HepG2 (cell line): Measurements from ENCODE around the gene ZIC2. TPM values are rescaled to one million over a fixed set of nuclear protein-coding genes. Genes with fewer than 3 reads are reported as not detected.

Experiments
- ATAC-seq: fragments of 200-7000 bp; cut with Tn5 transposase; 3 replicates; pipeline ENCODE4 v1.9.1; 2020; ENCODE audit warnings: mild to moderate bottlenecking, moderate library complexity
- BruUV-seq: library from RNA; stranded (reverse); fragments of 400-500 nt; replicated peaks from 2 replicates; lab custom pipeline; 2021; lab: Mats Ljungman, UMichigan
- CTCF ChIA-PET: fragments of 300-600 bp; formaldehyde crosslinking; extraction: SDS; loops from one replicate; lab custom pipeline; 2021; ENCODE audit warnings: low total read pairs, inconsistent platforms, low intra/inter-chr PET ratio; lab: Yijun Ruan, JAX
- POLR2A ChIA-PET: fragments of 350-600 bp; sonication (Branson Sonifier 250); formaldehyde crosslinking; loops from one replicate; lab custom pipeline; 2020; ENCODE audit warnings: antibody characterized with exemption, inconsistent platforms; lab: Yijun Ruan, JAX
- DNase-seq: peaks from one replicate; pipeline ENCODE4 v3.0.0-alpha.2; 2015; ENCODE audit warnings: low spot score
- FAIRE-seq: peaks from 3 replicates; lab custom pipeline; 2011; peaks lifted over from hg19 to GRCh38; lab: Jason Lieb, UNC
- H2AFZ ChIP-seq: one replicate; pipeline ENCODE4 v1.6.1; 2011; ENCODE audit warnings: low read length, inconsistent platforms
- H3K27ac ChIP-seq: fragments of 300-600 bp; 3 replicates; pipeline ENCODE4 v1.8.0; 2011; ENCODE audit warnings: mixed run types, mild to moderate bottlenecking, mixed read lengths, low read length, inconsistent platforms; ENCODE audit not compliant: insufficient read depth; ENCODE audit errors: extremely low read length
- H3K27me3 ChIP-seq, 2 experiments: fragments of 200-600 bp in 1 of 2; 2 replicates in 1 of 2; 3 replicates in 1 of 2; pipeline versions ENCODE4 v1.6.0 to v1.8.0; 2011; ENCODE audit warnings: low read length in 2 of 2, mild to moderate bottlenecking in 2 of 2, moderate library complexity in 2 of 2, inconsistent platforms in 1 of 2; ENCODE audit not compliant: insufficient read depth in 2 of 2, control insufficient read depth in 1 of 2
- H3K36me3 ChIP-seq, 2 experiments: fragments of 200-600 bp in 1 of 2; replicated peaks in 1 of 2; 2 replicates in 1 of 2; 3 replicates in 1 of 2; pipeline versions ENCODE4 v1.5.1 to v1.8.0; 2011; ENCODE audit warnings: low read length in 2 of 2, inconsistent platforms in 1 of 2; ENCODE audit not compliant: insufficient read depth in 2 of 2, control insufficient read depth in 1 of 2
- H3K4me1 ChIP-seq: 2 replicates; pipeline ENCODE4 v1.5.1; 2012; ENCODE audit warnings: low read length, inconsistent platforms; ENCODE audit not compliant: insufficient read depth
- H3K4me2 ChIP-seq: 2 replicates; pipeline ENCODE4 v1.6.0; 2011; ENCODE audit warnings: low read depth, low read length, inconsistent platforms
- H3K4me3 ChIP-seq, 3 experiments: fragments of 200-600 bp in 1 of 3; sonication (generic), shearing (Covaris generic) in 1 of 3; replicated peaks in 1 of 3; 2 replicates each; pipeline ENCODE4 v1.5.1; 2011 to 2016; ENCODE audit warnings: low read length in 3 of 3, inconsistent platforms in 2 of 3, low read depth in 2 of 3, mild to moderate bottlenecking in 2 of 3, control low read depth in 1 of 3, mixed read lengths in 1 of 3; ENCODE audit not compliant: insufficient read depth in 1 of 3
- H3K79me2 ChIP-seq: one replicate; pipeline ENCODE4 v1.6.1; 2011; ENCODE audit warnings: low read length, inconsistent platforms; ENCODE audit not compliant: insufficient read depth
- H3K9ac ChIP-seq: 2 replicates; pipeline ENCODE4 v1.6.0; 2011; ENCODE audit warnings: mild to moderate bottlenecking, low read depth, low read length, inconsistent platforms; ENCODE audit not compliant: insufficient read depth
- H3K9me3 ChIP-seq: 2 replicates; pipeline ENCODE4 v1.5.1; 2012; ENCODE audit warnings: mild to moderate bottlenecking, low read length
- H4K20me1 ChIP-seq: 2 replicates; pipeline ENCODE4 v1.6.0; 2011; ENCODE audit warnings: inconsistent platforms, mild to moderate bottlenecking, low read length, moderate library complexity; ENCODE audit not compliant: insufficient read depth
- ASH2L ChIP-seq: fragments of 300-600, 200-600 bp; sonication (generic); IDR thresholded peaks from 2 replicates; pipeline ENCODE4 v1.7.0; 2017; ENCODE audit warnings: low read depth, mild to moderate bottlenecking, moderate library complexity, mixed read lengths, low read length; ENCODE audit not compliant: insufficient read length
- CREBL2 ChIP-seq: sonication (generic); formaldehyde crosslinking; IDR thresholded peaks from 2 replicates; pipeline ENCODE4 v1.8.1; 2023; ENCODE audit warnings: missing genetic modification reagents, mild to moderate bottlenecking, borderline replicate concordance
- DR1 ChIP-seq: sonication (generic); formaldehyde crosslinking; IDR thresholded peaks from 2 replicates; pipeline ENCODE4 v1.8.0; 2021; ENCODE audit warnings: mild to moderate bottlenecking, missing genetic modification reagents, inconsistent platforms
- NFKB2 ChIP-seq: sonication (generic); formaldehyde crosslinking; IDR thresholded peaks from 2 replicates; pipeline ENCODE4 v1.4.0; 2020; ENCODE audit warnings: missing genetic modification reagents, borderline replicate concordance
- NFRKB ChIP-seq: fragments of 450-650 bp; IDR thresholded peaks from 2 replicates; pipeline ENCODE4 v1.6.1; 2017
- SNAPC2 ChIP-seq: sonication (generic); formaldehyde crosslinking; IDR thresholded peaks from 2 replicates; pipeline ENCODE4 v1.8.1; 2022; ENCODE audit warnings: mild to moderate bottlenecking, missing genetic modification reagents
- TAF15 ChIP-seq: fragments of 200-400 bp; formaldehyde crosslinking; IDR thresholded peaks from one replicate; pipeline ENCODE4 v1.6.1; 2018; ENCODE audit warnings: mild to moderate bottlenecking, low read depth, low read length; ENCODE audit not compliant: poor library complexity, severe bottlenecking
- TSC22D2 ChIP-seq: sonication (generic); formaldehyde crosslinking; IDR thresholded peaks from 2 replicates; pipeline ENCODE4 v1.5.1; 2020; ENCODE audit warnings: missing genetic modification reagents, mild to moderate bottlenecking, borderline replicate concordance
- ZBTB1 ChIP-seq: sonication (generic); formaldehyde crosslinking; IDR thresholded peaks from 2 replicates; pipeline ENCODE4 v1.4.0; 2020; ENCODE audit warnings: missing genetic modification reagents, borderline replicate concordance
- ZNF280D ChIP-seq: sonication (generic); formaldehyde crosslinking; IDR thresholded peaks from 2 replicates; pipeline ENCODE4 v1.5.1; 2020; ENCODE audit warnings: mild to moderate bottlenecking, missing genetic modification reagents
- ZNF543 ChIP-seq: sonication (generic); formaldehyde crosslinking; IDR thresholded peaks from 2 replicates; pipeline ENCODE4 v1.4.0; 2020; ENCODE audit warnings: mild to moderate bottlenecking, missing genetic modification reagents
- WGBS: methylation state at CpG from one replicate; pipeline ENCODE4 v1.1.6; 2017; ENCODE audit warnings: low lambda C conversion rate; 5-methylcytosine and 5-hydroxymethylcytosine counted together
- in situ Hi-C: cut with HindIII; loops from 2 replicates; pipeline ENCODE4 v1.10.0; 2017; ENCODE audit warnings: low pct_unique_long_range_greater_than_20kb; ENCODE audit not compliant: extremely low pct_ligation_motif_present
- intact Hi-C: fragments of 100-400 bp; cut with micrococcal nuclease; formaldehyde crosslinking; loops from one replicate; pipeline ENCODE4 v1.10.0; 2022; ENCODE audit not compliant: unreplicated experiment
- polyA plus RNA-seq, 8 experiments: library from polyadenylated mRNA; depleted of rRNA in 3 of 8; stranded (reverse) in 7 of 8; unstranded in 1 of 8; fragments of >200 nt; fragmentation: Illumina TruSeq in 4 of 8; extraction: Trizol in 4 of 8; gene quantifications; 2 replicates each; pipeline versions ENCODE4 v1.2.1 to v1.2.3, GENCODE V29; 2011 to 2016; ENCODE audit warnings: low read depth in 4 of 8, missing spikeins in 1 of 8, mixed read lengths in 1 of 8; ENCODE audit not compliant: insufficient read depth in 1 of 8
- total RNA-seq, 5 experiments: library from RNA; depleted of rRNA; stranded (reverse); fragments of >200 nt; fragmentation: Illumina TruSeq; extraction: Trizol; gene quantifications; 2 replicates each; pipeline ENCODE4 v1.2.3, GENCODE V29; 2016; ENCODE audit warnings: low read depth in 1 of 5

Gene ZIC2
- total and polyA plus RNA-seq, 2 of the 13 experiments (the other 11 are each of a cell fraction or from before 2014, with no cell fraction given): 0.13 TPM; not detected in 1

- DNase-seq: no peak
- ATAC-seq: no peak
- Histone ChIP-seq H3K4me3 (no peak overlapping the region), H3K27ac (no peak overlapping the region), H4K20me1 (no peaks in the 10 kb centered on the region), H3K4me1 (peaks cover 17% of the 10 kb centered on the region), H3K36me3 (no peaks in the 10 kb centered on the region), H3K27me3 (peaks cover 4 to 53% of the 10 kb centered on the region in 2 experiments; a peak in 4 of 5 replicates), H2AFZ (no peak overlapping the region), H3K9me3 (no peaks in the 10 kb centered on the region), H3K4me2 (no peak overlapping the region), H3K79me2 (no peaks in the 10 kb centered on the region), H3K9ac (no peak overlapping the region)
- TF ChIP-seq NFKB2 (CRISPR knock-in tag): no peak
- no peak for TF ChIP-seq ZBTB1 (CRISPR knock-in tag)
- TF ChIP-seq TSC22D2 (CRISPR knock-in tag): no peak
- POLR2A ChIA-PET: no interaction called here
- CTCF ChIA-PET: no interaction called here
- intact Hi-C loops: no loop called here
- WGBS: 55% methylated on average over 9 of the region's 9 CpGs
- BruUV-seq: no TSS peak
- in situ Hi-C loops: no loop called here
- FAIRE-seq: no peak
Observed at GRCh38 chr13:99993660-99994637, 12.4 kb downstream of the ZIC2 start.

- ATAC-seq: no peak
- BruUV-seq: no TSS peak
- no peak for DNase-seq
- Histone ChIP-seq H3K9me3 (no peaks in the 10 kb centered on the region), H3K79me2 (no peaks in the 10 kb centered on the region), H3K4me2 (no peak overlapping the region), H3K9ac (no peak overlapping the region), H3K36me3 (no peaks in the 10 kb centered on the region), H3K27me3 (peaks cover 4 to 53% of the 10 kb centered on the region in 2 experiments; a peak in 4 of 5 replicates), H3K4me3 (no peak overlapping the region), H2AFZ (no peak overlapping the region), H3K4me1 (peaks cover 15% of the 10 kb centered on the region), H3K27ac (no peak overlapping the region), H4K20me1 (no peaks in the 10 kb centered on the region)
- CTCF ChIA-PET: no interaction called here
- TF ChIP-seq ZNF280D (CRISPR knock-in tag): no peak
- TF ChIP-seq ZNF543 (CRISPR knock-in tag): no peak
- no peak for TF ChIP-seq ASH2L
- no peak for TF ChIP-seq DR1 (CRISPR knock-in tag)
- no peak for TF ChIP-seq TAF15
- TF ChIP-seq SNAPC2: no peak
- TF ChIP-seq NFRKB: no peak
- no peak for TF ChIP-seq CREBL2 (CRISPR knock-in tag)
- POLR2A ChIA-PET: no interaction called here
- 47% methylated on average over 1 of the region's 1 CpG for WGBS
- in situ Hi-C loops (no loop called here), intact Hi-C loops (no loop called here)
- FAIRE-seq: no peak
Observed at GRCh38 chr13:99994638-99995020, 13.0 kb downstream of the ZIC2 start.
